Neural cell (in vitro differentiated cells): Measurements from ENCODE around the gene GABPB1. TPM values are rescaled to one million over a fixed set of nuclear protein-coding genes. Genes with fewer than 3 reads are reported as not detected.

Experiments used
- H2AFZ ChIP-seq: fragments of 200-600, 300-800 bp; sonication (generic), shearing (Covaris generic); 2 replicates; pipeline ENCODE4 v1.6.0; 2014; ENCODE audit warnings: low read depth, mild to moderate bottlenecking, antibody characterized with exemption, low read length, moderate library complexity
- H3F3A ChIP-seq: fragments of 200-600 bp; shearing (Covaris generic); 2 replicates; pipeline ENCODE4 v1.6.1; 2016; ENCODE audit warnings: mild to moderate bottlenecking, moderate library complexity, mixed read lengths, antibody characterized with exemption, low read length; ENCODE audit not compliant: insufficient read depth, poor library complexity, severe bottlenecking
- H3K27ac ChIP-seq: fragments of 200-600, 300-800 bp; sonication (generic), shearing (Covaris generic); 2 replicates; pipeline ENCODE4 v1.5.1; 2014; ENCODE audit warnings: mild to moderate bottlenecking, low read length, moderate library complexity
- H3K27me3 ChIP-seq: fragments of 300-800, 200-600 bp; sonication (generic), shearing (Covaris generic); 2 replicates; pipeline ENCODE4 v1.6.0; 2014; ENCODE audit warnings: mild to moderate bottlenecking, low read depth, low read length, moderate library complexity; ENCODE audit not compliant: insufficient read depth
- H3K36me3 ChIP-seq: fragments of 300-800, 200-600 bp; sonication (generic), shearing (Covaris generic); 2 replicates; pipeline ENCODE4 v1.5.1; 2014; ENCODE audit warnings: mild to moderate bottlenecking, antibody characterized with exemption, low read length, moderate library complexity; ENCODE audit not compliant: insufficient read depth
- H3K4me2 ChIP-seq: fragments of 300-800, 200-600 bp; sonication (generic), shearing (Covaris generic); 2 replicates; pipeline ENCODE4 v1.6.0; 2014; ENCODE audit warnings: mild to moderate bottlenecking, low read length
- H3K4me3 ChIP-seq: fragments of 300-800, 200-600 bp; sonication (generic), shearing (Covaris generic); 2 replicates; pipeline ENCODE4 v1.5.1; 2014; ENCODE audit warnings: mild to moderate bottlenecking, low read length, moderate library complexity
- H3K79me2 ChIP-seq: fragments of 200-600 bp; shearing (Covaris generic); replicated peaks from 2 replicates; pipeline ENCODE4 v1.6.0; 2014; ENCODE audit warnings: mild to moderate bottlenecking, low read length, moderate library complexity; ENCODE audit not compliant: insufficient read depth
- H3K9ac ChIP-seq: fragments of 300-800, 200-600 bp; sonication (generic), shearing (Covaris generic); 2 replicates; pipeline ENCODE4 v1.6.1; 2016; ENCODE audit warnings: mild to moderate bottlenecking, low read length, mixed read lengths
- H3K9me2 ChIP-seq: fragments of 200-600 bp; shearing (Covaris generic); 2 replicates; pipeline ENCODE4 v1.6.1; 2016; ENCODE audit warnings: mild to moderate bottlenecking, low read length, mixed read lengths; ENCODE audit not compliant: insufficient read depth
- H3K9me3 ChIP-seq: fragments of 200-600, 300-800 bp; sonication (generic), shearing (Covaris generic); 2 replicates; pipeline ENCODE4 v1.6.1; 2016; ENCODE audit warnings: mild to moderate bottlenecking, mixed run types, low read length, moderate library complexity, mixed read lengths
- H4K20me1 ChIP-seq: fragments of 200-600 bp; shearing (Covaris generic); 2 replicates; pipeline ENCODE4 v1.6.1; 2016; ENCODE audit warnings: mild to moderate bottlenecking, mixed run types; ENCODE audit not compliant: insufficient read depth
- EP300 ChIP-seq: fragments of 450-650 bp; conservative IDR thresholded peaks from 2 replicates; pipeline ENCODE4 v1.6.1; 2014; ENCODE audit warnings: antibody characterized with exemption, mild to moderate bottlenecking, moderate library complexity; ENCODE audit not compliant: poor library complexity, severe bottlenecking
- EZH2 ChIP-seq: fragments of 200-600, 300-800 bp; shearing (Covaris generic), sonication (generic); IDR thresholded peaks from 2 replicates; pipeline ENCODE4 v1.6.1; 2014; ENCODE audit warnings: antibody characterized with exemption, low read length, borderline replicate concordance, mild to moderate bottlenecking; ENCODE audit not compliant: insufficient read depth, poor library complexity, severe bottlenecking
- MXI1 ChIP-seq: fragments of 450-650 bp; conservative IDR thresholded peaks from 2 replicates; pipeline ENCODE4 v1.6.1; 2014; ENCODE audit warnings: antibody characterized with exemption, mild to moderate bottlenecking; ENCODE audit not compliant: poor library complexity, severe bottlenecking
- POLR2AphosphoS5 ChIP-seq: IDR thresholded peaks from 2 replicates; pipeline ENCODE4 v1.6.1; 2012
- RAD21 ChIP-seq: fragments of 450-650 bp; conservative IDR thresholded peaks from 2 replicates; pipeline ENCODE4 v1.6.1; 2014; ENCODE audit warnings: antibody characterized with exemption, mild to moderate bottlenecking, moderate library complexity
- REST ChIP-seq: IDR thresholded peaks from 2 replicates; pipeline ENCODE4 v1.6.1; 2012; ENCODE audit warnings: borderline replicate concordance
- SMC3 ChIP-seq: fragments of 450-650 bp; conservative IDR thresholded peaks from 2 replicates; pipeline ENCODE4 v1.6.1; 2014; ENCODE audit warnings: antibody characterized with exemption, mild to moderate bottlenecking, moderate library complexity; ENCODE audit not compliant: poor library complexity
- TAF1 ChIP-seq: IDR thresholded peaks from 2 replicates; pipeline ENCODE4 v1.6.1; 2012; ENCODE audit warnings: low read depth
- polyA plus RNA-seq: library from polyadenylated mRNA; depleted of rRNA; stranded (reverse); fragments of >200 nt; gene quantifications from 2 replicates; pipeline ENCODE4 v1.2.3, GENCODE V29; 2014
- TF ChIP-seq, protein P1 (sequence below): fragments of 450-650 bp; IDR thresholded peaks from 2 replicates; pipeline ENCODE4 v1.5.1; 2014; ENCODE audit warnings: antibody characterized with exemption, mild to moderate bottlenecking, moderate library complexity; ENCODE audit not compliant: poor library complexity, severe bottlenecking

GABPB1 gene
- polyA plus RNA-seq, 1 donor from 2014 or later: 34.1 TPM

GRCh38 chr15:50321680-50322210, 33.3 kb downstream of the GABPB1 start:
- no peak for TF ChIP-seq REST
- TF ChIP-seq RAD21: no peak
- no peak for TF ChIP-seq SMC3
- no peak for TF ChIP-seq POLR2AphosphoS5
- no peak for TF ChIP-seq MXI1
- no peak for TF ChIP-seq EZH2
- no peak for TF ChIP-seq TAF1
- TF ChIP-seq EP300: no peak
- TF ChIP-seq, protein P1, sequence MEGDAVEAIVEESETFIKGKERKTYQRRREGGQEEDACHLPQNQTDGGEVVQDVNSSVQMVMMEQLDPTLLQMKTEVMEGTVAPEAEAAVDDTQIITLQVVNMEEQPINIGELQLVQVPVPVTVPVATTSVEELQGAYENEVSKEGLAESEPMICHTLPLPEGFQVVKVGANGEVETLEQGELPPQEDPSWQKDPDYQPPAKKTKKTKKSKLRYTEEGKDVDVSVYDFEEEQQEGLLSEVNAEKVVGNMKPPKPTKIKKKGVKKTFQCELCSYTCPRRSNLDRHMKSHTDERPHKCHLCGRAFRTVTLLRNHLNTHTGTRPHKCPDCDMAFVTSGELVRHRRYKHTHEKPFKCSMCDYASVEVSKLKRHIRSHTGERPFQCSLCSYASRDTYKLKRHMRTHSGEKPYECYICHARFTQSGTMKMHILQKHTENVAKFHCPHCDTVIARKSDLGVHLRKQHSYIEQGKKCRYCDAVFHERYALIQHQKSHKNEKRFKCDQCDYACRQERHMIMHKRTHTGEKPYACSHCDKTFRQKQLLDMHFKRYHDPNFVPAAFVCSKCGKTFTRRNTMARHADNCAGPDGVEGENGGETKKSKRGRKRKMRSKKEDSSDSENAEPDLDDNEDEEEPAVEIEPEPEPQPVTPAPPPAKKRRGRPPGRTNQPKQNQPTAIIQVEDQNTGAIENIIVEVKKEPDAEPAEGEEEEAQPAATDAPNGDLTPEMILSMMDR: no peak
- H3K4me2 ChIP-seq: no peak overlapping the region
- H4K20me1 ChIP-seq: no peaks in the 10 kb centered on the region

DNA sequence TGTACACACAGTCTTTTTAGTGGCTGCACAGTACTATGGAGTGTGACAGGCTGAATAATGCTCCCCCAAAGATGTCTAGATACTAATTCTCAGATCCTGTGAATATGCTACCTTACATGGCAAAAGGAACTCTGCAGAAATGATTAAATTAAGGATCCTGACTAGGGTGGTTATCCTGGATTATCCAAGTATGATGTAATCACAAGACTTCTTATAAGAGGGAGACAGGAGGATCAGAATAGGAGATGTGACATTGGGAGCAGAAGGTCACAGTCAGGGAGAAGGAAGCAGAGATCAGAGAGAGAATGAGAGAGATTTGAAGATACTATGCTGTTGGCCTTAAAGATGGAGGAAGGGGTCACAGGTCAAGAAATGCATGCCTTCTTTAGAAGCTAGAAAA, 34.5 kb downstream of the GABPB1 start:
- Histone ChIP-seq H3K79me2 (no peaks in the 10 kb centered on the region), H3K4me2 (no peak overlapping the region), H3K27me3 (no peaks in the 10 kb centered on the region), H4K20me1 (no peaks in the 10 kb centered on the region), H3K9me3 (no peaks in the 10 kb centered on the region), H3F3A (no peaks in the 10 kb centered on the region), H3K9me2 (no peaks in the 10 kb centered on the region), H3K9ac (no peak overlapping the region), H3K4me3 (no peak overlapping the region), H3K27ac (no peak overlapping the region), H2AFZ (no peak overlapping the region), H3K36me3 (no peaks in the 10 kb centered on the region)
- no peak for TF ChIP-seq POLR2AphosphoS5
- TF ChIP-seq, protein P1: no peak
- TF ChIP-seq SMC3: no peak
- no peak for TF ChIP-seq EZH2
- no peak for TF ChIP-seq TAF1
- no peak for TF ChIP-seq REST
- no peak for TF ChIP-seq RAD21
- TF ChIP-seq MXI1: no peak

More at GRCh38 chr15:50321680-50322210, 33.3 kb downstream of the GABPB1 start:
- Histone ChIP-seq H2AFZ (no peak overlapping the region), H3K27me3 (no peaks in the 10 kb centered on the region), H3K36me3 (no peaks in the 10 kb centered on the region), H3K4me3 (no peak overlapping the region), H3K9ac (no peak overlapping the region), H3K79me2 (no peaks in the 10 kb centered on the region), H3K9me3 (no peaks in the 10 kb centered on the region), H3F3A (no peaks in the 10 kb centered on the region), H3K27ac (no peak overlapping the region), H3K9me2 (no peaks in the 10 kb centered on the region)
